Stimulated activated naive B cell treated with anti-CD40 and anti-IgM and Interleukin-4, amounts not matched to agents 10 μg/mL and 1 μg/mL and 100 μg/mL, for 72 hours (primary cell): ENCODE data around the gene HCN4.

Experiments used
- ATAC-seq, 2 donors: fragments of 150-1000 bp; cut with Tn5 transposase; replicated peaks; 2 replicates each; pipeline ENCODE4 v1.10.0; 2021; ENCODE audit warnings: moderate library complexity in 1 of 2
- DNase-seq: peaks from one replicate; pipeline ENCODE4 v3.0.0; 2021
- H3K27ac Mint-ChIP-seq: one replicate; pipeline ENCODE4 v1.8.0; 2022; ENCODE audit warnings: mild to moderate bottlenecking, mixed read lengths
- H3K27me3 Mint-ChIP-seq, 2 donors: one replicate each; pipeline ENCODE4 v1.8.0; 2022; ENCODE audit warnings: mixed read lengths in 2 of 2
- H3K36me3 Mint-ChIP-seq, 2 donors: one replicate each; pipeline ENCODE4 v1.8.0; 2022; ENCODE audit warnings: mixed read lengths in 2 of 2, mild to moderate bottlenecking in 1 of 2
- H3K4me1 Mint-ChIP-seq, 2 donors: one replicate each; pipeline ENCODE4 v1.8.0; 2022; ENCODE audit warnings: mixed read lengths in 2 of 2, mild to moderate bottlenecking in 1 of 2
- H3K4me3 Mint-ChIP-seq, 2 donors: one replicate each; pipeline ENCODE4 v1.8.0; 2022; ENCODE audit warnings: mild to moderate bottlenecking in 2 of 2, mixed read lengths in 2 of 2, moderate library complexity in 1 of 2
- H3K9me3 Mint-ChIP-seq, 2 donors: one replicate each; pipeline ENCODE4 v1.8.0; 2022; ENCODE audit warnings: mixed read lengths in 2 of 2, mild to moderate bottlenecking in 1 of 2

Gene HCN4

DNA sequence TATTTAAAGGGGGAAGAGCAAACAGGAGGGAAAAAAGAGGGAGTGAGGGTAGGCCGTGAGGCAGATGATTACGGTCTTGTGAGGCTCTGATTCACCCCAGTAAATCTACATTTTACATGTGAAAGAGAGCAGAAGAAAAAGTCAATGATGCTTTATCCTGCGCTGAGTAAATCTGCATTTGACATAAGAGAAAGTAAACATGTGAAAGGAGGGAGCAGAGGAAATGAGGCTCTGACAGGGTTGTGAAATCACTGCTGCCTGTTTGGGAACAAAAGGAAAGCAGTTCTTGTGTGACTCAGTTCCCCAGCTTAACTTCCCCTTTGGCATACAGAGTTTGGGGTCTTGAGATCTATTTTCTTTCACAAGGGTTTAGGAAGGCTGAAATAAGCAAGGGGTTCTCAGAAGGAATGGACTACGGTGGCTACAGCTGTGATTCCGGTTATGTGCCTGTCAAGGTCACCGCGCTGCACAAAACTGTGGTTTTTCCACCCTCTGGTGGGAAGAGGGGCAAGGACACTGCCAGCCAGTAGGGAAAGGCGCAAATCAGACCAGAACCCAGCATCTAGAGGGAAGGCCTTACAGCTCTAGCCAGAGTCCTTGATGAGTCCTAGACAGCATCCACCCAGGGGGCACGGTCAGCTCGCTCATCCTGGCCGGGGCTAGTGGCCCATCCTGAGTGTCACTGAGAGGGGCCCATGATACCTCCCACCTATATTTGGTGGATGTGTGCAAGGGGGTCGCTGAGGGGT is 18.9 kb upstream of the HCN4 start:
- no peak for DNase-seq

GRCh38 chr15:73386886-73387506 is 18.2 kb upstream of the HCN4 start:
- Mint-ChIP-seq H3K9me3 (peaks cover 0 to 2% of the 10 kb centered on the region in 2 donors), H3K27ac (no peak overlapping the region), H3K4me1 (no peaks in the 10 kb centered on the region), H3K36me3 (no peaks in the 10 kb centered on the region), H3K27me3 (peaks cover 21 to 23% of the 10 kb centered on the region in 2 donors), H3K4me3 (no peak overlapping the region)
- DNase-seq = no peak
- ATAC-seq = no peak

More for the DNA sequence above, 18.9 kb upstream of the HCN4 start:
- no peak overlapping the region for H3K4me3 Mint-ChIP-seq
- no peak overlapping the region for H3K27ac Mint-ChIP-seq
- peaks cover 23 to 25% of the 10 kb centered on the region in 2 donors for H3K27me3 Mint-ChIP-seq
- no peak for ATAC-seq
- H3K4me1 Mint-ChIP-seq = no peaks in the 10 kb centered on the region
- H3K36me3 Mint-ChIP-seq = no peaks in the 10 kb centered on the region
- peaks cover 0 to 2% of the 10 kb centered on the region in 2 donors for H3K9me3 Mint-ChIP-seq

GRCh38 chr15:73386238-73386637 is 17.5 kb upstream of the HCN4 start:
- Mint-ChIP-seq H3K36me3 (peaks cover 0 to under 1% of the 10 kb centered on the region in 2 donors), H3K9me3 (peaks cover 3 to 8% of the 10 kb centered on the region in 2 donors), H3K27ac (no peak overlapping the region), H3K4me3 (no peak overlapping the region), H3K4me1 (no peaks in the 10 kb centered on the region), H3K27me3 (peaks cover 21 to 23% of the 10 kb centered on the region in 2 donors)
- no peak for DNase-seq
- no peak for ATAC-seq

DNA sequence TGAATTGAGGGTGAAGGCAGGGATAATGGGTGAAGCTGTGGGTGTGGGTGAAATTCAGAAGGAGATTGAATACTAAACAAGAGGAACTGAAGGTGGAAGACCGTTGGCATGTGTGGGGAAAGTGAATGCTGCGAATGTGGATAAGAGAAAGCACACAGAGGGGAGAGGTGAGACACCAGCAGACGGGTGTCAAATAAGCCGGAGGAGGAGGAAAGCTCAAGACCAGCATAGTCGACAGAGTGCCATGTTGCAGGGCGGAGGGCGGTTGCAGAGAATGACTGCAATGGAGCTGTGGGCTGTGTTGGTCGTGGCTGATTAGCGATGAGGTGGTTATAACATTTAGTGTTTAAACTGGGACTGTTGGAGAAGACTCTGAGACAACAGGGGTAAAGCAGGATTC is 16.4 kb upstream of the HCN4 start:
- ATAC-seq (no peak), DNase-seq (no peak)
- no peak overlapping the region for H3K4me3 Mint-ChIP-seq
- peaks cover 0 to 4% of the 10 kb centered on the region in 2 donors for H3K36me3 Mint-ChIP-seq
- no peak overlapping the region for H3K27ac Mint-ChIP-seq
- peaks cover 7 to 15% of the 10 kb centered on the region in 2 donors for H3K9me3 Mint-ChIP-seq
- no peaks in the 10 kb centered on the region for H3K4me1 Mint-ChIP-seq
- H3K27me3 Mint-ChIP-seq = peaks cover 26 to 28% of the 10 kb centered on the region in 2 donors

GRCh38 chr15:73383310-73384189 is 14.8 kb upstream of the HCN4 start:
- Mint-ChIP-seq H3K4me3 (no peak overlapping the region), H3K9me3 (peaks cover 7 to 18% of the 10 kb centered on the region in 2 donors), H3K27me3 (peaks cover 33 to 34% of the 10 kb centered on the region in 2 donors), H3K27ac (no peak overlapping the region), H3K4me1 (no peaks in the 10 kb centered on the region), H3K36me3 (peaks cover 0 to 4% of the 10 kb centered on the region in 2 donors)
- ATAC-seq = no peak
- DNase-seq = no peak

DNA sequence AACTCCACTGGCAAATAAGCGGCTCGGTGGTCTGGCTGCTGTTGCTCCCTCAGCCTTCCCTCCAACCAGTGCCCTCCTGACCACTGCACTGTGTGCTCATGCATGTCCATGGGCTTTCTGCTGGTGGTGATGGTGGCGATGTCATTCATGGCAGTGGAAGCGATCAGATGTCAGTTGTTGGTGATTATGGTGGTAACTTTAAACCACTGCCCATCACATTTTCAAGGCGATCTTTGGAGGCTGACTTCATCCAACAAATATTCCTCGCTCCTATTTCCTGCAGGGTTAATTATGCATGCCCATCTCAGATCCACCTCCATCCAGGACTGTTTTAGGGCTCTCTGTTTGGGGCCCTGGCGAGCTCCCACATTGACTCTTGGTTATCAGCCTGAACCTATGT is 13.4 kb upstream of the HCN4 start:
- ATAC-seq = no peak
- H3K27me3 Mint-ChIP-seq = peaks cover 33 to 34% of the 10 kb centered on the region in 2 donors
- peaks cover 0 to 4% of the 10 kb centered on the region in 2 donors for H3K36me3 Mint-ChIP-seq
- no peak for DNase-seq
- no peak overlapping the region for H3K4me3 Mint-ChIP-seq
- peaks cover 7 to 19% of the 10 kb centered on the region in 2 donors for H3K9me3 Mint-ChIP-seq
- H3K4me1 Mint-ChIP-seq = no peaks in the 10 kb centered on the region
- no peak overlapping the region for H3K27ac Mint-ChIP-seq

- Mint-ChIP-seq H3K4me1 (no peaks in the 10 kb centered on the region), H3K27me3 (peaks cover 29 to 31% of the 10 kb centered on the region in 2 donors), H3K9me3 (peaks cover 11 to 24% of the 10 kb centered on the region in 2 donors), H3K4me3 (no peak overlapping the region), H3K27ac (no peak overlapping the region), H3K36me3 (peaks cover 0 to 4% of the 10 kb centered on the region in 2 donors)
- no peak for DNase-seq
- ATAC-seq = no peak
These were observed 11.9 kb upstream of the HCN4 start for GRCh38 chr15:73380661-73381060.

DNA sequence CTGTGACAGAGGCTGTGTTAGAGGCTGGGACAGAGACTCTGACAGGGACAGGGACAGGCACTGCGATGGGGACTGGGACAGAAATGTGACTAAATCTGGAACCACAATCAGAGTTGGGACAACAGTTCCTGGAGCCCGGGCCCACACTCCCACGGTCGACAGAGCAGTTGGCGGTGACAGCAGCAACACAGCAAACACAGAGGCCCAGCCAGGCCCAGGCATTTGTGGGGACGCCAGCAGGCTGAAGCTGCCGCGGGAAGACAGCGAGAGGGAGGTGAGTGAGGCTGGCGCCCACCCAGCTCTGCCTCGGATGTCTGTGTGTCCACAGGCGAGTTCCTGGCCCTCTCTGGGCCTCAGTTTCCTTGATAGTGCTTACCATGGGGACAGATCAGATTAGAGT is 9.3 kb upstream of the HCN4 start:
- peaks cover 24 to 30% of the 10 kb centered on the region in 2 donors for H3K27me3 Mint-ChIP-seq
- H3K4me1 Mint-ChIP-seq = no peaks in the 10 kb centered on the region
- ATAC-seq = no peak
- H3K36me3 Mint-ChIP-seq = peaks cover 0 to 4% of the 10 kb centered on the region in 2 donors
- no peak overlapping the region for H3K4me3 Mint-ChIP-seq
- H3K9me3 Mint-ChIP-seq = peaks cover 11 to 24% of the 10 kb centered on the region in 2 donors
- no peak overlapping the region for H3K27ac Mint-ChIP-seq
- no peak for DNase-seq

DNA sequence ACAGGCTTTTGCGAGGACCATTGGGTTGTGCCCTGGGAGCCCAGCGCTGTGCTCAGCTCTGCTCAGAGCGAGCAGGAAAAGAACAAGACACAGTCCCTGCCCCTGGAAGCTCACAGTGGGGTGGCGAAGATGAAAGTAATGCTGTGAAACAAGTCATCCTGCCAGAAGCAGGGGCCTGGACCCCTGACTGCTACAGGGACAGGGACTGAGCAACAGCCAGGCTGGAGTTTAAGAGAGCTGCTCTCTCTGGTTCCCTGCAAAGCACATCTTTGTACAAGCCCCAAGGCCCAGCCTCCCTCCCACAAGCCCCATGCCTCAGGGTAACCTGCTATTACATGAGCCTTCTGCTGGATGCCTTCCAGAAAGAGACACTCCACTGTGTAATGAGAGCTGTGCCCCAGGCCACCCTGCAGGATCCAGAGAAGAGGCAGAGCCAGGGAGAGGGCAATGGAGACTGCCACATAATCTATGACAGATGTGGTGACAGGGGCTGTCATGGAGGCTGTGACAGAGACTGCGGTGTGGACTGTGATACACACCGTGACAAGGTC is 7.1 kb upstream of the HCN4 start:
- Mint-ChIP-seq H3K4me3 (no peak overlapping the region), H3K27ac (no peak overlapping the region), H3K27me3 (peaks cover 28 to 36% of the 10 kb centered on the region in 2 donors), H3K4me1 (no peaks in the 10 kb centered on the region), H3K9me3 (peaks cover 4 to 13% of the 10 kb centered on the region in 2 donors), H3K36me3 (no peaks in the 10 kb centered on the region)
- DNase-seq = no peak
- ATAC-seq = no peak

- Mint-ChIP-seq H3K4me1 (no peaks in the 10 kb centered on the region), H3K4me3 (no peak overlapping the region), H3K9me3 (peaks cover 4 to 9% of the 10 kb centered on the region in 2 donors), H3K27me3 (peaks cover 31 to 38% of the 10 kb centered on the region in 2 donors), H3K36me3 (no peaks in the 10 kb centered on the region), H3K27ac (no peak overlapping the region)
- DNase-seq (no peak), ATAC-seq (no peak)
These were observed 6.3 kb upstream of the HCN4 start for GRCh38 chr15:73375012-73375411.

DNA sequence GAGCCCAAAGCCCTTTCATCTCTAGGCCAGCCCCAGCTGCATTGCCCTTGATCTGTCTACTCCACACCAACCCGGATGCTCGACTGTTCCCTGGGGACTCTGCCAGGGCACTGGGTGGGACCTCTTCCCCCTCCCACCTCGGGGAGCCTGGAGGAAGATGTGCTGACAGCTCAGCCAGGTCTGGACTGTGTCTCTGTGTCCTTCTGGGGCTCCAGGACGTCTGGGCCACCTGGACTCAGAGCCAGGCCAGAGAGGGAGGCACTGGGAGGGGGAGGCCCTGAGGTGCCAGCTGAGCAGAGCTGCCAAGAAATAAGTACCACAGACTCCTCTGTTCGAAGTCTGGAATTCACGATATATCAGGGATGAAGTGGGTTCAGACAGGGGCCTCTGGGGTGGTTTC is 5.8 kb upstream of the HCN4 start:
- Mint-ChIP-seq H3K36me3 (no peaks in the 10 kb centered on the region), H3K4me1 (no peaks in the 10 kb centered on the region), H3K27ac (no peak overlapping the region), H3K27me3 (peaks cover 32 to 38% of the 10 kb centered on the region in 2 donors), H3K4me3 (no peak overlapping the region), H3K9me3 (peaks cover 4 to 7% of the 10 kb centered on the region in 2 donors)
- DNase-seq (no peak), ATAC-seq (no peak)

GRCh38 chr15:73373221-73373620 is 4.5 kb upstream of the HCN4 start:
- H3K36me3 Mint-ChIP-seq = no peaks in the 10 kb centered on the region
- peaks cover 4 to 6% of the 10 kb centered on the region in 2 donors for H3K9me3 Mint-ChIP-seq
- no peak overlapping the region for H3K27ac Mint-ChIP-seq
- no peaks in the 10 kb centered on the region for H3K4me1 Mint-ChIP-seq
- no peak overlapping the region for H3K4me3 Mint-ChIP-seq
- ATAC-seq (no peak), DNase-seq (no peak)
- H3K27me3 Mint-ChIP-seq = peaks cover 31 to 43% of the 10 kb centered on the region in 2 donors

GRCh38 chr15:73371812-73372211 is 3.1 kb upstream of the HCN4 start:
- Mint-ChIP-seq H3K27me3 (peaks cover 36 to 51% of the 10 kb centered on the region in 2 donors), H3K4me3 (no peak overlapping the region), H3K36me3 (no peaks in the 10 kb centered on the region), H3K9me3 (peaks cover 2 to 3% of the 10 kb centered on the region in 2 donors), H3K4me1 (no peaks in the 10 kb centered on the region), H3K27ac (no peak overlapping the region)
- DNase-seq = no peak
- ATAC-seq = no peak

DNA sequence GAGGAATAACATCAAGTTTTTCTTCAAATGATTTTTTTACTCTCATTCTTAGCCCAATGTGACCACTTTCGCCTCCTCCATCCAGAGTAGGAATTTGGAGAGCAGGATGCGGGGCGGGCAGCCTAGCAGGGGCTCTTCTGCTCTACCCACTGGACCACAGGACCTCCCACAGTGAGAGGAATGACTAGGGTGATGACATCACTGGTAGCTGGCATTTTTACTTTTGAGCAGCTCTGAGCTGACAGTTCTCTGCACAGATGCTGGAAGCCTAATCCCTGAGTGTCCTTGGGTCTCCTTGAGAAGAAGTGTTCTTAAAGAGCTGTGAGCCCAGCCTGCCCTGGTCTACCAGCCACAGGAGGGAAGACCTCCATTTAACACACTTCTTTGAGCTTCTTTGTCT is 1.4 kb upstream of the HCN4 start:
- H3K4me1 Mint-ChIP-seq = no peaks in the 10 kb centered on the region
- no peak for DNase-seq
- no peak for ATAC-seq
- H3K9me3 Mint-ChIP-seq = no peaks in the 10 kb centered on the region
- H3K36me3 Mint-ChIP-seq = no peaks in the 10 kb centered on the region
- no peak overlapping the region for H3K4me3 Mint-ChIP-seq
- no peak overlapping the region for H3K27ac Mint-ChIP-seq
- H3K27me3 Mint-ChIP-seq = peaks cover 50 to 68% of the 10 kb centered on the region in 2 donors
